ENCODE measurements around the gene LY86. TPM values are rescaled to one million over a fixed set of nuclear protein-coding genes. Genes with fewer than 3 reads are reported as not detected.

LY86 gene
- total and polyA plus RNA-seq, 9 of the 15 experiments (the other 6 are each of a cell fraction or from before 2014, with no cell fraction given), result 0.08 to 0.20 TPM; not detected in 7

DNA sequence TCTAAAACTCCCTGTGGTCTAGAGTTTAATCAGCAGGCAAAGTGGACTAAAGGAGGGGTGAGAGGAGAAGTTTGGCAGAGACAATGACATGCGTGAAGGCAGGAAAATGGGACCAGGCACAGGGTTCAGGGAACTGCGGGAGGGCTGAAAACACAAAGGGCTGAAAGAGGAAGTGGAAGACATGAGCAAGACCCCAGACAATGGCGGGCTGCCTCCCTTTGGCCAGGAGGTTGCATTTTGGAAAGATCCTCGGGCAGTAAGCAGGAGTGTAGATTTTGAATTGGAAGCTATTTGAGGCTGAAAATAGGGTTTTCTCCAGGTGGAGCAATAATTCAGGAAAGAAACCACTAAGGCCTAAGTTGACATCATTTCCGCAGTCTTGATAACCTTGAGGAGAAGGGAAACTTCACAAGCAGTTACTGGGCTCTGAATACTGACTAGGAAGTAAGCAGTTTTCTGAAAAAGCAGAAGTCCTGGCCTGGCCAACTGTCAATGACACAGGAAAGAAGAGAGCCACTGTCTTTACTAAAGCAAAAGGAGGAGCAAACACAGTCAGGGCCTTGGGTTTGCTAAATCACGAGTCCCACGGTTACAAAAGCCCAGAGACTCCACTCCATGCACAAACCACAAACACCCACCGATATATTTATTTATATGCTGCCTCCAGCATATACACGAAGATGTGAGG lies 3.4 kb downstream of the LY86 start (continued):
- TF ChIP-seq, protein P1, sequence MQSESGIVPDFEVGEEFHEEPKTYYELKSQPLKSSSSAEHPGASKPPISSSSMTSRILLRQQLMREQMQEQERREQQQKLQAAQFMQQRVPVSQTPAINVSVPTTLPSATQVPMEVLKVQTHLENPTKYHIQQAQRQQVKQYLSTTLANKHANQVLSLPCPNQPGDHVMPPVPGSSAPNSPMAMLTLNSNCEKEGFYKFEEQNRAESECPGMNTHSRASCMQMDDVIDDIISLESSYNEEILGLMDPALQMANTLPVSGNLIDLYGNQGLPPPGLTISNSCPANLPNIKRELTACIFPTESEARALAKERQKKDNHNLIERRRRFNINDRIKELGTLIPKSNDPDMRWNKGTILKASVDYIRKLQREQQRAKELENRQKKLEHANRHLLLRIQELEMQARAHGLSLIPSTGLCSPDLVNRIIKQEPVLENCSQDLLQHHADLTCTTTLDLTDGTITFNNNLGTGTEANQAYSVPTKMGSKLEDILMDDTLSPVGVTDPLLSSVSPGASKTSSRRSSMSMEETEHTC (IDR thresholded peaks at IDR 0.05), result no peak
- TF ChIP-seq CCAR2 (IDR thresholded peaks at IDR 0.05; ENCODE audit: low read depth, low read length) (no peak), SMAD1 (IDR thresholded peaks at IDR 0.05; ENCODE audit: low read depth, low read length, partially characterized antibody) (no peak), XRCC5 (IDR thresholded peaks at IDR 0.05; ENCODE audit: low read depth, low read length) (no peak), HDAC2 (IDR thresholded peaks at IDR 0.05) (no peak), ETV1 (tag; conservative IDR thresholded peaks at IDR 0.05; ENCODE audit: low read depth) (peak; percentile 59; the same call in 1 of the 2 replicates), ZNF324 (CRISPR knock-in tag; IDR thresholded peaks at IDR 0.05) (0 out of 2 replicates have a peak, but pooled peaks have one; percentile 21), ZNF197 (CRISPR knock-in tag; IDR thresholded peaks at IDR 0.05; ENCODE audit: low read depth) (peak; percentile 79), SRSF9 (IDR thresholded peaks at IDR 0.05; ENCODE audit: borderline replicate concordance, low read depth, low read length) (no peak), NR2C1 (IDR thresholded peaks at IDR 0.05) (no peak), NR2C1 (tag; IDR thresholded peaks at IDR 0.05) (peak; percentile 20; the same call in 1 of the 2 replicates), CHD1 (IDR thresholded peaks at IDR 0.05; ENCODE audit: low read length) (no peak)
- TF ChIP-seq, protein P2, sequence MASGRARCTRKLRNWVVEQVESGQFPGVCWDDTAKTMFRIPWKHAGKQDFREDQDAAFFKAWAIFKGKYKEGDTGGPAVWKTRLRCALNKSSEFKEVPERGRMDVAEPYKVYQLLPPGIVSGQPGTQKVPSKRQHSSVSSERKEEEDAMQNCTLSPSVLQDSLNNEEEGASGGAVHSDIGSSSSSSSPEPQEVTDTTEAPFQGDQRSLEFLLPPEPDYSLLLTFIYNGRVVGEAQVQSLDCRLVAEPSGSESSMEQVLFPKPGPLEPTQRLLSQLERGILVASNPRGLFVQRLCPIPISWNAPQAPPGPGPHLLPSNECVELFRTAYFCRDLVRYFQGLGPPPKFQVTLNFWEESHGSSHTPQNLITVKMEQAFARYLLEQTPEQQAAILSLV (tag; IDR thresholded peaks at IDR 0.05), result no peak
- TF ChIP-seq, protein P3, sequence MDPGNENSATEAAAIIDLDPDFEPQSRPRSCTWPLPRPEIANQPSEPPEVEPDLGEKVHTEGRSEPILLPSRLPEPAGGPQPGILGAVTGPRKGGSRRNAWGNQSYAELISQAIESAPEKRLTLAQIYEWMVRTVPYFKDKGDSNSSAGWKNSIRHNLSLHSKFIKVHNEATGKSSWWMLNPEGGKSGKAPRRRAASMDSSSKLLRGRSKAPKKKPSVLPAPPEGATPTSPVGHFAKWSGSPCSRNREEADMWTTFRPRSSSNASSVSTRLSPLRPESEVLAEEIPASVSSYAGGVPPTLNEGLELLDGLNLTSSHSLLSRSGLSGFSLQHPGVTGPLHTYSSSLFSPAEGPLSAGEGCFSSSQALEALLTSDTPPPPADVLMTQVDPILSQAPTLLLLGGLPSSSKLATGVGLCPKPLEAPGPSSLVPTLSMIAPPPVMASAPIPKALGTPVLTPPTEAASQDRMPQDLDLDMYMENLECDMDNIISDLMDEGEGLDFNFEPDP (CRISPR knock-in tag; IDR thresholded peaks at IDR 0.05), result no peak
- TF ChIP-seq, protein P4, sequence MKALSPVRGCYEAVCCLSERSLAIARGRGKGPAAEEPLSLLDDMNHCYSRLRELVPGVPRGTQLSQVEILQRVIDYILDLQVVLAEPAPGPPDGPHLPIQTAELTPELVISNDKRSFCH (CRISPR knock-in tag; IDR thresholded peaks at IDR 0.05), result no peak
- TF ChIP-seq, protein P4 (tag; IDR thresholded peaks at IDR 0.05), result no peak
- TF ChIP-seq, protein P5, sequence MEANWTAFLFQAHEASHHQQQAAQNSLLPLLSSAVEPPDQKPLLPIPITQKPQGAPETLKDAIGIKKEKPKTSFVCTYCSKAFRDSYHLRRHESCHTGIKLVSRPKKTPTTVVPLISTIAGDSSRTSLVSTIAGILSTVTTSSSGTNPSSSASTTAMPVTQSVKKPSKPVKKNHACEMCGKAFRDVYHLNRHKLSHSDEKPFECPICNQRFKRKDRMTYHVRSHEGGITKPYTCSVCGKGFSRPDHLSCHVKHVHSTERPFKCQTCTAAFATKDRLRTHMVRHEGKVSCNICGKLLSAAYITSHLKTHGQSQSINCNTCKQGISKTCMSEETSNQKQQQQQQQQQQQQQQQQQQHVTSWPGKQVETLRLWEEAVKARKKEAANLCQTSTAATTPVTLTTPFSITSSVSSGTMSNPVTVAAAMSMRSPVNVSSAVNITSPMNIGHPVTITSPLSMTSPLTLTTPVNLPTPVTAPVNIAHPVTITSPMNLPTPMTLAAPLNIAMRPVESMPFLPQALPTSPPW (CRISPR knock-in tag; IDR thresholded peaks at IDR 0.05), result no peak
- TF ChIP-seq, protein P6, sequence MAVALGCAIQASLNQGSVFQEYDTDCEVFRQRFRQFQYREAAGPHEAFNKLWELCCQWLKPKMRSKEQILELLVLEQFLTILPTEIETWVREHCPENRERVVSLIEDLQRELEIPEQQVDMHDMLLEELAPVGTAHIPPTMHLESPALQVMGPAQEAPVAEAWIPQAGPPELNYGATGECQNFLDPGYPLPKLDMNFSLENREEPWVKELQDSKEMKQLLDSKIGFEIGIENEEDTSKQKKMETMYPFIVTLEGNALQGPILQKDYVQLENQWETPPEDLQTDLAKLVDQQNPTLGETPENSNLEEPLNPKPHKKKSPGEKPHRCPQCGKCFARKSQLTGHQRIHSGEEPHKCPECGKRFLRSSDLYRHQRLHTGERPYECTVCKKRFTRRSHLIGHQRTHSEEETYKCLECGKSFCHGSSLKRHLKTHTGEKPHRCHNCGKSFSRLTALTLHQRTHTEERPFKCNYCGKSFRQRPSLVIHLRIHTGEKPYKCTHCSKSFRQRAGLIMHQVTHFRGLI (CRISPR knock-in tag; IDR thresholded peaks at IDR 0.05), result peak; percentile 73; the same call in 1 of the 2 replicates
